Measurements from ENCODE around the gene SPATA6L. TPM values are rescaled to one million over a fixed set of nuclear protein-coding genes. Genes with fewer than 3 reads are reported as not detected.

The SPATA6L gene
- total and polyA plus RNA-seq, 2 of the 13 experiments (the other 11 are each of a cell fraction or from before 2014, with no cell fraction given): 1.1 to 1.9 TPM

DNA sequence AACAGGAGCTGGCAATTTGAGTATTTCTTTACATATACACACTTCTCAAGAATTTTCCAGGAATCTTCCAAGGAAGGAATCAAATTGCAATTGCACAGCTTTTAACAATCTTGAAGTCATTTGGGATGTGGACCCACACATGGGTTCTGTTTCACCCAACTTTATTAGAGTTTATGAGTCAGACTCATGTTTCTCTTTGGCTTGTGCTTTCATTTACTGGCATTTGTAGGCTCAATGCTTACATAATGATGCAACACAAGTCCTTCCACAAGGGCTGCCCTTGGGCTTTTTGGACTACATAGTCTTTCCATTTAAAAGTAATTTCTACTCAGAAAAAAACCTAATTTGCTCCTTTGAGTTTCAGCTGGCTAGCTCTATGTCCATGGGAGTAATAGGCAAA lies 8.5 kb upstream of the SPATA6L start (continued):
- TF ChIP-seq SAP130 (CRISPR knock-in tag; IDR thresholded peaks at IDR 0.05; ENCODE audit: low read depth): peak; percentile 40; the same call in 1 of the 2 replicates
- TF ChIP-seq RFX3 (CRISPR knock-in tag; IDR thresholded peaks at IDR 0.05): no peak
- TF ChIP-seq FOSL2 (CRISPR knock-in tag; IDR thresholded peaks at IDR 0.05): peak; percentile 48; the same call in 1 of the 2 replicates
- no peak for TF ChIP-seq SMAD9 (CRISPR knock-in tag; IDR thresholded peaks at IDR 0.05)
- TF ChIP-seq ZNF672 (CRISPR knock-in tag; IDR thresholded peaks at IDR 0.05): no peak
- TF ChIP-seq, protein P1, sequence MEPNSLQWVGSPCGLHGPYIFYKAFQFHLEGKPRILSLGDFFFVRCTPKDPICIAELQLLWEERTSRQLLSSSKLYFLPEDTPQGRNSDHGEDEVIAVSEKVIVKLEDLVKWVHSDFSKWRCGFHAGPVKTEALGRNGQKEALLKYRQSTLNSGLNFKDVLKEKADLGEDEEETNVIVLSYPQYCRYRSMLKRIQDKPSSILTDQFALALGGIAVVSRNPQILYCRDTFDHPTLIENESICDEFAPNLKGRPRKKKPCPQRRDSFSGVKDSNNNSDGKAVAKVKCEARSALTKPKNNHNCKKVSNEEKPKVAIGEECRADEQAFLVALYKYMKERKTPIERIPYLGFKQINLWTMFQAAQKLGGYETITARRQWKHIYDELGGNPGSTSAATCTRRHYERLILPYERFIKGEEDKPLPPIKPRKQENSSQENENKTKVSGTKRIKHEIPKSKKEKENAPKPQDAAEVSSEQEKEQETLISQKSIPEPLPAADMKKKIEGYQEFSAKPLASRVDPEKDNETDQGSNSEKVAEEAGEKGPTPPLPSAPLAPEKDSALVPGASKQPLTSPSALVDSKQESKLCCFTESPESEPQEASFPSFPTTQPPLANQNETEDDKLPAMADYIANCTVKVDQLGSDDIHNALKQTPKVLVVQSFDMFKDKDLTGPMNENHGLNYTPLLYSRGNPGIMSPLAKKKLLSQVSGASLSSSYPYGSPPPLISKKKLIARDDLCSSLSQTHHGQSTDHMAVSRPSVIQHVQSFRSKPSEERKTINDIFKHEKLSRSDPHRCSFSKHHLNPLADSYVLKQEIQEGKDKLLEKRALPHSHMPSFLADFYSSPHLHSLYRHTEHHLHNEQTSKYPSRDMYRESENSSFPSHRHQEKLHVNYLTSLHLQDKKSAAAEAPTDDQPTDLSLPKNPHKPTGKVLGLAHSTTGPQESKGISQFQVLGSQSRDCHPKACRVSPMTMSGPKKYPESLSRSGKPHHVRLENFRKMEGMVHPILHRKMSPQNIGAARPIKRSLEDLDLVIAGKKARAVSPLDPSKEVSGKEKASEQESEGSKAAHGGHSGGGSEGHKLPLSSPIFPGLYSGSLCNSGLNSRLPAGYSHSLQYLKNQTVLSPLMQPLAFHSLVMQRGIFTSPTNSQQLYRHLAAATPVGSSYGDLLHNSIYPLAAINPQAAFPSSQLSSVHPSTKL (CRISPR knock-in tag; IDR thresholded peaks at IDR 0.05): peak; percentile 51; the same call in 1 of the 2 replicates

DNA sequence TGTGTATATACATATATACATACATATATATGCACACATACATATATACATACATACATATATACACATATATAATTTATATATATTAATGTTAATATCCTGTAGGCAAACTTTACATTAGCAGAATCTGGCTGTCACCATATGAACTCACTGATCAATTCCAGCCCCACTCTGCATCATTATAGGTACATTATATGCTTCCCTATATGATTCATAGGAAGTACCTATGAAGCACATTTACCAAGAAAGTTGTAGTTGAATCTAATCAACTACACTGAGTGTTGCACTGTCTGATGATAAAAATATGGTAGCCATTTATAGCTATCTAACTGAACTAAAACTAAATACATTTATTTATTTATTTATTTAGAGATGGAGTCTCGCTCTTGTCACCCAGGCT lies 5.5 kb upstream of the SPATA6L start:
- Histone ChIP-seq H3K27ac (ENCODE audit: extremely low read length, insufficient read depth, low read length) (no peak overlapping the region), H4K20me1 (ENCODE audit: insufficient read depth, low read length) (no peaks in the 10 kb centered on the region), H3K4me2 (ENCODE audit: low read depth, low read length) (no peak overlapping the region), H3K27me3 (ENCODE audit: control insufficient read depth in 1 of 2, insufficient read depth in 2 of 2, low read length in 2 of 2) (no peaks in the 10 kb centered on the region), H3K4me1 (ENCODE audit: insufficient read depth, low read length) (peaks cover 14% of the 10 kb centered on the region), H3K79me2 (ENCODE audit: insufficient read depth, low read length) (no peaks in the 10 kb centered on the region), H3K9ac (ENCODE audit: insufficient read depth, low read depth, low read length) (no peak overlapping the region), H3K36me3 (replicated peaks in 1 of 2; ENCODE audit: control insufficient read depth in 1 of 2, insufficient read depth in 2 of 2, low read length in 2 of 2) (no peaks in the 10 kb centered on the region), H2AFZ (ENCODE audit: low read length) (no peak overlapping the region), H3K9me3 (ENCODE audit: low read length) (no peaks in the 10 kb centered on the region), H3K4me3 (replicated peaks in 1 of 3; ENCODE audit: insufficient read depth in 1 of 3, low read depth in 2 of 3, low read length in 3 of 3) (no peak overlapping the region)
- in situ Hi-C loops (cut with HindIII; ENCODE audit: extremely low pct_ligation_motif_present, low pct_unique_long_range_greater_than_20kb) (no loop called here), intact Hi-C loops (cut with micrococcal nuclease; ENCODE audit: unreplicated experiment) (no loop called here)
- POLR2A ChIA-PET: no interaction called here
- ATAC-seq (no peak), FAIRE-seq (no peak), DNase-seq (ENCODE audit: low spot score) (no peak)
- no TSS peak for BruUV-seq (replicated peaks)
- 93% methylated on average over 1 of the region's 1 CpG for WGBS (ENCODE audit: low lambda C conversion rate)
- CTCF ChIA-PET (ENCODE audit: low intra/inter-chr PET ratio, low total read pairs): no interaction called here
- TF ChIP-seq, protein P2, sequence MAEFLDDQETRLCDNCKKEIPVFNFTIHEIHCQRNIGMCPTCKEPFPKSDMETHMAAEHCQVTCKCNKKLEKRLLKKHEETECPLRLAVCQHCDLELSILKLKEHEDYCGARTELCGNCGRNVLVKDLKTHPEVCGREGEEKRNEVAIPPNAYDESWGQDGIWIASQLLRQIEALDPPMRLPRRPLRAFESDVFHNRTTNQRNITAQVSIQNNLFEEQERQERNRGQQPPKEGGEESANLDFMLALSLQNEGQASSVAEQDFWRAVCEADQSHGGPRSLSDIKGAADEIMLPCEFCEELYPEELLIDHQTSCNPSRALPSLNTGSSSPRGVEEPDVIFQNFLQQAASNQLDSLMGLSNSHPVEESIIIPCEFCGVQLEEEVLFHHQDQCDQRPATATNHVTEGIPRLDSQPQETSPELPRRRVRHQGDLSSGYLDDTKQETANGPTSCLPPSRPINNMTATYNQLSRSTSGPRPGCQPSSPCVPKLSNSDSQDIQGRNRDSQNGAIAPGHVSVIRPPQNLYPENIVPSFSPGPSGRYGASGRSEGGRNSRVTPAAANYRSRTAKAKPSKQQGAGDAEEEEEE (CRISPR knock-in tag; IDR thresholded peaks at IDR 0.05; ENCODE audit: borderline replicate concordance): no peak
- TF ChIP-seq ZNF234 (CRISPR knock-in tag; conservative IDR thresholded peaks at IDR 0.05) (no peak), KAT7 (CRISPR knock-in tag; IDR thresholded peaks at IDR 0.05; ENCODE audit: borderline replicate concordance) (no peak), ZNF451 (CRISPR knock-in tag; IDR thresholded peaks at IDR 0.05) (no peak), ZNF10 (CRISPR knock-in tag; IDR thresholded peaks at IDR 0.05; ENCODE audit: borderline replicate concordance, low read depth) (no peak), HNRNPL (IDR thresholded peaks at IDR 0.05; ENCODE audit: low read depth, low read length) (no peak), FOXJ3 (CRISPR knock-in tag; IDR thresholded peaks at IDR 0.05; ENCODE audit: borderline replicate concordance) (no peak)
- TF ChIP-seq, protein P3, sequence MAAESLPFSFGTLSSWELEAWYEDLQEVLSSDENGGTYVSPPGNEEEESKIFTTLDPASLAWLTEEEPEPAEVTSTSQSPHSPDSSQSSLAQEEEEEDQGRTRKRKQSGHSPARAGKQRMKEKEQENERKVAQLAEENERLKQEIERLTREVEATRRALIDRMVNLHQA (CRISPR knock-in tag; IDR thresholded peaks at IDR 0.05): no peak
- TF ChIP-seq, protein P4, sequence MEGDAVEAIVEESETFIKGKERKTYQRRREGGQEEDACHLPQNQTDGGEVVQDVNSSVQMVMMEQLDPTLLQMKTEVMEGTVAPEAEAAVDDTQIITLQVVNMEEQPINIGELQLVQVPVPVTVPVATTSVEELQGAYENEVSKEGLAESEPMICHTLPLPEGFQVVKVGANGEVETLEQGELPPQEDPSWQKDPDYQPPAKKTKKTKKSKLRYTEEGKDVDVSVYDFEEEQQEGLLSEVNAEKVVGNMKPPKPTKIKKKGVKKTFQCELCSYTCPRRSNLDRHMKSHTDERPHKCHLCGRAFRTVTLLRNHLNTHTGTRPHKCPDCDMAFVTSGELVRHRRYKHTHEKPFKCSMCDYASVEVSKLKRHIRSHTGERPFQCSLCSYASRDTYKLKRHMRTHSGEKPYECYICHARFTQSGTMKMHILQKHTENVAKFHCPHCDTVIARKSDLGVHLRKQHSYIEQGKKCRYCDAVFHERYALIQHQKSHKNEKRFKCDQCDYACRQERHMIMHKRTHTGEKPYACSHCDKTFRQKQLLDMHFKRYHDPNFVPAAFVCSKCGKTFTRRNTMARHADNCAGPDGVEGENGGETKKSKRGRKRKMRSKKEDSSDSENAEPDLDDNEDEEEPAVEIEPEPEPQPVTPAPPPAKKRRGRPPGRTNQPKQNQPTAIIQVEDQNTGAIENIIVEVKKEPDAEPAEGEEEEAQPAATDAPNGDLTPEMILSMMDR (CRISPR knock-in tag; IDR thresholded peaks at IDR 0.05): no peak

All from HepG2 (cell line).